ENCODE measurements around the gene SLC35F3. TPM values are rescaled to one million over a fixed set of nuclear protein-coding genes. Genes with fewer than 3 reads are reported as not detected.

SLC35F3 gene
- total RNA-seq, 1 experiment from 2014 or later = 4.6 TPM

- DNase-seq (ENCODE audit: low read depth) = peak; percentile 39
These were observed 346.3 kb downstream of the SLC35F3 start for GRCh38 chr1:234250747-234251146.

GRCh38 chr1:234253732-234254131 lies 349.3 kb downstream of the SLC35F3 start:
- no peak for DNase-seq (ENCODE audit: low read depth)

- peak; percentile 86 for DNase-seq (ENCODE audit: low read depth)
These were observed 351.9 kb downstream of the SLC35F3 start for GRCh38 chr1:234256359-234256758.

- peak; percentile 31 for DNase-seq (ENCODE audit: low read depth)
These were observed 353.6 kb downstream of the SLC35F3 start for GRCh38 chr1:234258071-234258470.

- DNase-seq (ENCODE audit: low read depth) = peak; percentile 52
These were observed 356.1 kb downstream of the SLC35F3 start for GRCh38 chr1:234260578-234260977.

GRCh38 chr1:234261545-234261944 lies 357.1 kb downstream of the SLC35F3 start:
- DNase-seq (ENCODE audit: low read depth) = no peak

GRCh38 chr1:234262007-234262753 lies 357.7 kb downstream of the SLC35F3 start:
- DNase-seq (ENCODE audit: low read depth) = peak; percentile 63

GRCh38 chr1:234262754-234263105 lies 358.3 kb downstream of the SLC35F3 start:
- DNase-seq (ENCODE audit: low read depth) = peak; percentile 33

GRCh38 chr1:234264832-234265231 lies 360.4 kb downstream of the SLC35F3 start:
- DNase-seq (ENCODE audit: low read depth) = no peak

GRCh38 chr1:234265321-234265720 lies 360.8 kb downstream of the SLC35F3 start:
- DNase-seq (ENCODE audit: low read depth) = no peak

GRCh38 chr1:234265861-234266260 lies 361.4 kb downstream of the SLC35F3 start:
- no peak for DNase-seq (ENCODE audit: low read depth)

GRCh38 chr1:234270093-234270492 lies 365.6 kb downstream of the SLC35F3 start:
- no peak for DNase-seq (ENCODE audit: low read depth)

- DNase-seq (ENCODE audit: low read depth) = peak; percentile 34
These were observed 366.2 kb downstream of the SLC35F3 start for GRCh38 chr1:234270581-234271242.

- DNase-seq (ENCODE audit: low read depth) = no peak
These were observed 366.7 kb downstream of the SLC35F3 start for GRCh38 chr1:234271243-234271606.

GRCh38 chr1:234272656-234273312 lies 368.3 kb downstream of the SLC35F3 start:
- no peak for DNase-seq (ENCODE audit: low read depth)

- DNase-seq (ENCODE audit: low read depth) = no peak
These were observed 369.5 kb downstream of the SLC35F3 start for GRCh38 chr1:234273981-234274380.

- no peak for DNase-seq (ENCODE audit: low read depth)
These were observed 371.8 kb downstream of the SLC35F3 start for GRCh38 chr1:234276151-234276788.

GRCh38 chr1:234277161-234277868 lies 372.8 kb downstream of the SLC35F3 start:
- DNase-seq (ENCODE audit: low read depth) = no peak

- DNase-seq (ENCODE audit: low read depth) = no peak
These were observed 374.5 kb downstream of the SLC35F3 start for GRCh38 chr1:234279021-234279420.

- DNase-seq (ENCODE audit: low read depth) = no peak
These were observed 376.0 kb downstream of the SLC35F3 start for GRCh38 chr1:234280500-234280899.

- DNase-seq (ENCODE audit: low read depth) = peak; percentile 88
These were observed 377.5 kb downstream of the SLC35F3 start for GRCh38 chr1:234281826-234282489.

All from RPMI7951 (cell line).